Measurements from ENCODE around the gene PBX2.

Gene PBX2

GRCh38 chr6:32174416-32174815 lies 15.6 kb downstream of the PBX2 start:
- no peak for TF ChIP-seq CTCF (IDR thresholded peaks at IDR 0.05; ENCODE audit: borderline replicate concordance, extremely low read depth, low read length, poor library complexity, severe bottlenecking)
- no peak for TF ChIP-seq EZH2 (IDR thresholded peaks at IDR 0.05; ENCODE audit: borderline replicate concordance, low read depth, low read length, severe bottlenecking)

GRCh38 chr6:32173051-32173727 lies 16.8 kb downstream of the PBX2 start:
- DNase-seq: no peak
- TF ChIP-seq EZH2 (IDR thresholded peaks at IDR 0.05; ENCODE audit: borderline replicate concordance, low read depth, low read length, severe bottlenecking): no peak
- no peak for TF ChIP-seq CTCF (IDR thresholded peaks at IDR 0.05; ENCODE audit: borderline replicate concordance, extremely low read depth, low read length, poor library complexity, severe bottlenecking)
- Histone ChIP-seq H3K4me3 (ENCODE audit: low read depth in 1 of 2, low read length in 2 of 2) (no peak overlapping the region), H2AFZ (ENCODE audit: low read depth, low read length) (no peak overlapping the region), H3K36me3 (ENCODE audit: insufficient read depth, low read length) (peaks cover 32% of the 10 kb centered on the region), H3K9ac (ENCODE audit: low read depth, low read length) (no peak overlapping the region), H4K20me1 (ENCODE audit: insufficient read depth, low read length) (no peaks in the 10 kb centered on the region), H3K4me2 (ENCODE audit: insufficient read depth, low read length) (no peak overlapping the region), H3K27ac (ENCODE audit: low read length) (no peak overlapping the region), H3K79me2 (ENCODE audit: insufficient read depth, low read length) (peaks cover 30% of the 10 kb centered on the region), H3K27me3 (ENCODE audit: insufficient read depth, low read length, poor library complexity) (no peaks in the 10 kb centered on the region), H3K4me1 (ENCODE audit: insufficient read depth, low read length) (peaks cover 33% of the 10 kb centered on the region), H3K9me3 (ENCODE audit: insufficient read depth, low read length, severe bottlenecking) (no peaks in the 10 kb centered on the region)
- no peak for ATAC-seq (ENCODE audit: insufficient read depth, low read depth)

More at GRCh38 chr6:32174416-32174815, 15.6 kb downstream of the PBX2 start:
- Histone ChIP-seq H3K27ac (ENCODE audit: low read length) (no peak overlapping the region), H3K9me3 (ENCODE audit: insufficient read depth, low read length, severe bottlenecking) (no peaks in the 10 kb centered on the region), H4K20me1 (ENCODE audit: insufficient read depth, low read length) (no peaks in the 10 kb centered on the region), H3K4me1 (ENCODE audit: insufficient read depth, low read length) (peaks cover 40% of the 10 kb centered on the region), H3K9ac (ENCODE audit: low read depth, low read length) (no peak overlapping the region), H3K36me3 (ENCODE audit: insufficient read depth, low read length) (peaks cover 21% of the 10 kb centered on the region), H3K4me2 (ENCODE audit: insufficient read depth, low read length) (peak overlapping the region; percentile 75), H3K79me2 (ENCODE audit: insufficient read depth, low read length) (peaks cover 40% of the 10 kb centered on the region), H3K4me3 (ENCODE audit: low read depth in 1 of 2, low read length in 2 of 2) (peak overlapping the region in 1 of 2 experiments; percentile 91; a peak in 1 of 4 replicates), H2AFZ (ENCODE audit: low read depth, low read length) (no peak overlapping the region), H3K27me3 (ENCODE audit: insufficient read depth, low read length, poor library complexity) (no peaks in the 10 kb centered on the region)
- ATAC-seq (ENCODE audit: insufficient read depth, low read depth) (no peak), DNase-seq (no peak)

- H3K4me1 ChIP-seq (ENCODE audit: insufficient read depth, low read length): peaks cover 18% of the 10 kb centered on the region
- H3K27me3 ChIP-seq (ENCODE audit: insufficient read depth, low read length, poor library complexity): no peaks in the 10 kb centered on the region
- H4K20me1 ChIP-seq (ENCODE audit: insufficient read depth, low read length): no peaks in the 10 kb centered on the region
- no peaks in the 10 kb centered on the region for H3K9me3 ChIP-seq (ENCODE audit: insufficient read depth, low read length, severe bottlenecking)
- DNase-seq: no peak
- H3K4me2 ChIP-seq (ENCODE audit: insufficient read depth, low read length): no peak overlapping the region
- ATAC-seq (ENCODE audit: insufficient read depth, low read depth): no peak
- H3K36me3 ChIP-seq (ENCODE audit: insufficient read depth, low read length): peaks cover 50% of the 10 kb centered on the region
- no peak overlapping the region for H2AFZ ChIP-seq (ENCODE audit: low read depth, low read length)
- H3K4me3 ChIP-seq (ENCODE audit: low read depth in 1 of 2, low read length in 2 of 2): no peak overlapping the region
- no peak overlapping the region for H3K27ac ChIP-seq (ENCODE audit: low read length)
- H3K79me2 ChIP-seq (ENCODE audit: insufficient read depth, low read length): peaks cover 22% of the 10 kb centered on the region
- no peak for TF ChIP-seq CTCF (IDR thresholded peaks at IDR 0.05; ENCODE audit: borderline replicate concordance, extremely low read depth, low read length, poor library complexity, severe bottlenecking)
- TF ChIP-seq EZH2 (IDR thresholded peaks at IDR 0.05; ENCODE audit: borderline replicate concordance, low read depth, low read length, severe bottlenecking): no peak
- H3K9ac ChIP-seq (ENCODE audit: low read depth, low read length): no peak overlapping the region
Observed at GRCh38 chr6:32171234-32171633, 18.8 kb downstream of the PBX2 start.

All from DND-41 (cell line).